Caco-2 (cell line): Measurements from ENCODE around the gene ALAD. TPM values are rescaled to one million over a fixed set of nuclear protein-coding genes. Genes with fewer than 3 reads are reported as not detected.

Experiments
- BruUV-seq: library from RNA; stranded (reverse); fragments of 400-500 nt; replicated peaks from 2 replicates; lab custom pipeline; 2021; lab: Mats Ljungman, UMichigan
- CTCF ChIA-PET: fragments of 300-600 bp; sonication (Branson Sonifier 250); formaldehyde crosslinking; loops from one replicate; lab custom pipeline; 2022; ENCODE audit warnings: antibody characterized with exemption; lab: Charles Lee
- POLR2A ChIA-PET: fragments of 300-600 bp; sonication (Branson Sonifier 250); formaldehyde crosslinking; loops from one replicate; lab custom pipeline; 2022; ENCODE audit warnings: antibody characterized with exemption; lab: Charles Lee
- DNase-seq, 2 experiments: peaks; one replicate each; pipeline versions ENCODE4 v3.0.0 to v3.0.0-alpha.2; 2020 to 2022
- H3K27me3 ChIP-seq: replicated peaks from 2 replicates; pipeline ENCODE4 v1.6.0; 2011; ENCODE audit warnings: low read length; ENCODE audit not compliant: control insufficient read depth, insufficient read depth
- H3K36me3 ChIP-seq: 2 replicates; pipeline ENCODE4 v1.5.1; 2011; ENCODE audit warnings: low read length; ENCODE audit not compliant: control insufficient read depth, insufficient read depth
- H3K4me1 ChIP-seq: fragments of 250-450 bp; sonication (Bioruptor Pico); 2 replicates; pipeline ENCODE4 v1.5.1; 2020; ENCODE audit warnings: mild to moderate bottlenecking
- H3K4me3 ChIP-seq: 2 replicates; pipeline ENCODE4 v1.5.1; 2011; ENCODE audit warnings: low read depth, mild to moderate bottlenecking, control low read depth, low read length
- H3K9me3 ChIP-seq: fragments of 250-450 bp; sonication (Bioruptor Pico); 2 replicates; pipeline ENCODE4 v1.5.1; 2020; ENCODE audit warnings: mild to moderate bottlenecking, moderate library complexity
- H3K27ac Mint-ChIP-seq: one replicate; pipeline ENCODE4 v1.8.0; 2022; ENCODE audit warnings: mixed read lengths; ENCODE audit not compliant: unreplicated experiment
- H3K27me3 Mint-ChIP-seq: one replicate; pipeline ENCODE4 v1.8.0; 2022; ENCODE audit warnings: mixed read lengths; ENCODE audit not compliant: insufficient read depth, unreplicated experiment
- H3K36me3 Mint-ChIP-seq: one replicate; pipeline ENCODE4 v1.8.0; 2022; ENCODE audit warnings: mild to moderate bottlenecking, mixed read lengths; ENCODE audit not compliant: insufficient read depth, unreplicated experiment
- H3K4me1 Mint-ChIP-seq: one replicate; pipeline ENCODE4 v1.8.0; 2022; ENCODE audit warnings: low read depth, mixed read lengths; ENCODE audit not compliant: unreplicated experiment
- H3K4me3 Mint-ChIP-seq: one replicate; pipeline ENCODE4 v1.8.0; 2022; ENCODE audit warnings: mild to moderate bottlenecking, moderate library complexity, mixed read lengths; ENCODE audit not compliant: unreplicated experiment
- H3K9me3 Mint-ChIP-seq: one replicate; pipeline ENCODE4 v1.8.0; 2022; ENCODE audit warnings: mixed read lengths; ENCODE audit not compliant: unreplicated experiment
- CTCF ChIP-seq, 2 experiments: fragments of 200-600 bp in 1 of 2; IDR thresholded peaks; 1 replicate in 1 of 2; 2 replicates in 1 of 2; pipeline versions ENCODE4 v1.5.1 to v1.8.0; 2011 to 2022; ENCODE audit warnings: antibody characterized with exemption in 1 of 2, control low read depth in 1 of 2, inconsistent platforms in 1 of 2, low read depth in 1 of 2, low read length in 1 of 2, mild to moderate bottlenecking in 1 of 2, moderate library complexity in 1 of 2; ENCODE audit not compliant: insufficient read depth in 1 of 2, severe bottlenecking in 1 of 2, unreplicated experiment in 1 of 2
- intact Hi-C: fragments of 100-400 bp; cut with micrococcal nuclease; formaldehyde crosslinking; loops from one replicate; pipeline ENCODE4 v1.10.0; 2022; ENCODE audit not compliant: unreplicated experiment
- total RNA-seq: library from RNA; stranded (reverse); gene quantifications from 2 replicates; pipeline ENCODE4 v1.2.3, GENCODE V29; 2022

The ALAD gene
- total RNA-seq, 1 experiment from 2014 or later = 48.8 TPM

- Mint-ChIP-seq H3K36me3 (peaks cover 47% of the 10 kb centered on the region), H3K4me1 (peaks cover 3% of the 10 kb centered on the region), H3K9me3 (no peaks in the 10 kb centered on the region), H3K27ac (no peak overlapping the region), H3K4me3 (no peak overlapping the region), H3K27me3 (no peaks in the 10 kb centered on the region)
- H3K9me3 ChIP-seq = no peaks in the 10 kb centered on the region
- TF ChIP-seq CTCF (IDR thresholded peaks at IDR 0.05; ENCODE audit: insufficient read depth in 1 of 2, low read depth in 1 of 2, low read length in 1 of 2, severe bottlenecking in 1 of 2, unreplicated experiment in 1 of 2) = no peak
- CTCF ChIA-PET = no interaction called here
- no peak for DNase-seq
- no peaks in the 10 kb centered on the region for H3K27me3 ChIP-seq
- intact Hi-C loops = no loop called here
- POLR2A ChIA-PET = interaction anchor here (0.8 kb wide), 1 partner anchor 14 kb away, joined by 3 read pairs; no protein-coding TSS in a partner anchor
- H3K36me3 ChIP-seq = peaks cover 10% of the 10 kb centered on the region
- BruUV-seq = no TSS peak
- no peak overlapping the region for H3K4me3 ChIP-seq
- peaks cover 27% of the 10 kb centered on the region for H3K4me1 ChIP-seq
Measured at GRCh38 chr9:113373676-113374392, 27.2 kb downstream of the ALAD start.

- H3K4me3 ChIP-seq = no peak overlapping the region
- H3K27me3 ChIP-seq = no peaks in the 10 kb centered on the region
- Mint-ChIP-seq H3K36me3 (peaks cover 47% of the 10 kb centered on the region), H3K4me1 (no peaks in the 10 kb centered on the region), H3K27me3 (no peaks in the 10 kb centered on the region), H3K27ac (no peak overlapping the region), H3K9me3 (no peaks in the 10 kb centered on the region), H3K4me3 (no peak overlapping the region)
- no peaks in the 10 kb centered on the region for H3K9me3 ChIP-seq
- H3K36me3 ChIP-seq = peaks cover 10% of the 10 kb centered on the region
- intact Hi-C loops = no loop called here
- no peak for TF ChIP-seq CTCF (IDR thresholded peaks at IDR 0.05; ENCODE audit: insufficient read depth in 1 of 2, low read depth in 1 of 2, low read length in 1 of 2, severe bottlenecking in 1 of 2, unreplicated experiment in 1 of 2)
- BruUV-seq = no TSS peak
- CTCF ChIA-PET = interaction anchor here (1.4 kb wide), 1 partner anchor 24 kb away, joined by 3 read pairs; the partner anchor contains the start of gene BSPRY
- DNase-seq = no peak
- H3K4me1 ChIP-seq = peaks cover 21% of the 10 kb centered on the region
- POLR2A ChIA-PET = interaction anchor here (0.6 to 0.8 kb wide), 2 partner anchors 15 to 270 kb away, joined by 3 to 4 read pairs; no protein-coding TSS in a partner anchor
Measured at GRCh38 chr9:113373256-113373655, 27.8 kb downstream of the ALAD start.

- H3K4me3 Mint-ChIP-seq = no peak overlapping the region
- no peaks in the 10 kb centered on the region for H3K4me1 Mint-ChIP-seq
- H3K4me1 ChIP-seq = peaks cover 9% of the 10 kb centered on the region
- TF ChIP-seq CTCF (IDR thresholded peaks at IDR 0.05; ENCODE audit: insufficient read depth in 1 of 2, low read depth in 1 of 2, low read length in 1 of 2, severe bottlenecking in 1 of 2, unreplicated experiment in 1 of 2) = no peak
- peaks cover 47% of the 10 kb centered on the region for H3K36me3 Mint-ChIP-seq
- H3K36me3 ChIP-seq = peaks cover 10% of the 10 kb centered on the region
- BruUV-seq = no TSS peak
- no peak overlapping the region for H3K4me3 ChIP-seq
- ChIA-PET CTCF (interaction anchor here (1.4 kb wide), 1 partner anchor 23 kb away, joined by 3 read pairs; the partner anchor contains the start of gene BSPRY), POLR2A (no interaction called here)
- H3K9me3 ChIP-seq = no peaks in the 10 kb centered on the region
- no peak for DNase-seq
- no peaks in the 10 kb centered on the region for H3K27me3 Mint-ChIP-seq
- H3K27me3 ChIP-seq = no peaks in the 10 kb centered on the region
- no peaks in the 10 kb centered on the region for H3K9me3 Mint-ChIP-seq
- intact Hi-C loops = no loop called here
- peak overlapping the region; percentile 15 for H3K27ac Mint-ChIP-seq
Measured at GRCh38 chr9:113372059-113372458, 29.0 kb downstream of the ALAD start.
